ENCODE results near the gene NAP1L1.
A peak's percentile ranks its signal among the peaks of the same experiment; 100 is the strongest.

NAP1L1 gene

GRCh38 chr12:76031081-76031413 is 53.4 kb downstream of the NAP1L1 start:
- DNase-seq (ENCODE audit: low spot score) = no peak

GRCh38 chr12:76030341-76031080 is 54.0 kb downstream of the NAP1L1 start:
- TF ChIP-seq CTCF (IDR thresholded peaks at IDR 0.05; ENCODE audit: extremely low read depth, missing control alignments) = no peak
- DNase-seq (ENCODE audit: low spot score) = peak; percentile 63

More at GRCh38 chr12:76031081-76031413, 53.4 kb downstream of the NAP1L1 start:
- TF ChIP-seq CTCF (IDR thresholded peaks at IDR 0.05; ENCODE audit: extremely low read depth, missing control alignments) = no peak

GRCh38 chr12:76029982-76030340 is 54.5 kb downstream of the NAP1L1 start:
- peak; percentile 16 for DNase-seq (ENCODE audit: low spot score)
- no peak for TF ChIP-seq CTCF (IDR thresholded peaks at IDR 0.05; ENCODE audit: extremely low read depth, missing control alignments)

- no peak for TF ChIP-seq CTCF (IDR thresholded peaks at IDR 0.05; ENCODE audit: extremely low read depth, missing control alignments)
- no peak for DNase-seq (ENCODE audit: low spot score)
Measured at GRCh38 chr12:76028571-76029277, 55.8 kb downstream of the NAP1L1 start.

GRCh38 chr12:76026643-76027063 is 57.8 kb downstream of the NAP1L1 start:
- DNase-seq (ENCODE audit: low spot score) = no peak
- no peak for TF ChIP-seq CTCF (IDR thresholded peaks at IDR 0.05; ENCODE audit: extremely low read depth, missing control alignments)

- TF ChIP-seq CTCF (IDR thresholded peaks at IDR 0.05; ENCODE audit: extremely low read depth, missing control alignments) = no peak
- no peak for DNase-seq (ENCODE audit: low spot score)
Measured at GRCh38 chr12:76025601-76026575, 58.6 kb downstream of the NAP1L1 start.

Data from GM20000 (cell line).